Activated CD8-positive, alpha-beta memory T cell treated with anti-CD3 and anti-CD28 coated beads, Interleukin-2, amount 50 U/mL, for 1 hour (primary cell): ENCODE data around the gene TSPOAP1.

Experiments
- DNase-seq: peaks from one replicate; pipeline ENCODE4 v3.0.0-alpha.2; 2020; ENCODE audit errors: extremely low read depth

TSPOAP1 gene

DNA sequence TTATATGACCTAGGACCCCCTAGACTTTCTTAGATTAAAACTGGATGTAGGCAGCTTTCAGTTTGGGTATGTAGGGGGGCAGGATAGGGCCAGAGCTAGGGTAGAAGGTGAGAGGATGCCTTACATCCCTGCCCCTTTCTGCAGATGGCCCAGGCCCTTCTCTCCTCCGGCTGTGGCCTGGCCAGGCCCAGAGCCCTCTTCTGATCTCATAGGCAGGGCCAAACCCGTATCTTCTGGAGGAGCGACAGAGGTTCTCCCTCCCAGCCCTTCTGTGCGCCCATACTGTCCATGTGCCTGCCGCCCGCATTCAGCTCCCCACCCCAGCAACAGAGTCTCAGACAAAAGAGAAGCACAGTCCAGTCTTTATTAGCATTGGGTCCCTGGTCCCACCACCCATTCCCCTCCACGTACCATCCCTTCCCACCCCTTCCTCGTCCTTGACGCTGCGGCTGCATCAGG is 2.0 kb upstream of the TSPOAP1 start:
- DNase-seq = no peak

DNA sequence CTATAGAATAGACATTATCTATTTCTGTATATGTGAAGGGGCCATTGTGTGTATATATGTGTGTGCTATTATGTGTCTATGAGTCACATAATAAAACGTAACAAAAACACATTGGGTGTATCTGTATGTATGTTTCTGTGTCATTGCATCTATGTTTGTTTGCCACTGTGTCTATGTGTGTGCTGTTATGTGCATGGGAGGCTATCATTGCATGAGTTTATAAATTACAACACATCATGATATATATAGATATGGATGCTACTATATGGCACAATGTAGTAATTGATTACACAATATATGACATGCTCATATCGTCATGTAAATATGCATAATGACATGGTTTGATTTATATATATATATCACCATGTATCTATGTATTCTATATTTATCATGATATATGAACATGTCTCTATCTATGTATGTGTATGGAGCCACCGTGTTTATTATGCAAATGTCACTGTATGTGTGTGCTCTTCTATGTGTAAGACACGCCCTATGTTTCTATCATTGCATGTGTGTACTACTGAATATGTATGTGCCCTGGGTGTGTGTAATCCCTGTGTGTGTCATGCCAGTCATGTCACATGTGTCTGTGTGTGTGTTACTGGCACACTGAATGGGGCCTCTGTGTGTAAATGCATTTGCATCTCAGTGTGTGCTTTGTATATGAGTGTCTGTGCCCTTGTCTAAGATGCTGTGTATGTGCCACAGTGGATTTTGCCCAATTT is 1.4 kb upstream of the TSPOAP1 start:
- no peak for DNase-seq

- DNase-seq = no peak
Measured at GRCh38 chr17:58329035-58329809, 627 bp upstream of the TSPOAP1 start.

- no peak for DNase-seq
Measured at GRCh38 chr17:58327363-58328194, 1.0 kb downstream of the TSPOAP1 start.

DNA sequence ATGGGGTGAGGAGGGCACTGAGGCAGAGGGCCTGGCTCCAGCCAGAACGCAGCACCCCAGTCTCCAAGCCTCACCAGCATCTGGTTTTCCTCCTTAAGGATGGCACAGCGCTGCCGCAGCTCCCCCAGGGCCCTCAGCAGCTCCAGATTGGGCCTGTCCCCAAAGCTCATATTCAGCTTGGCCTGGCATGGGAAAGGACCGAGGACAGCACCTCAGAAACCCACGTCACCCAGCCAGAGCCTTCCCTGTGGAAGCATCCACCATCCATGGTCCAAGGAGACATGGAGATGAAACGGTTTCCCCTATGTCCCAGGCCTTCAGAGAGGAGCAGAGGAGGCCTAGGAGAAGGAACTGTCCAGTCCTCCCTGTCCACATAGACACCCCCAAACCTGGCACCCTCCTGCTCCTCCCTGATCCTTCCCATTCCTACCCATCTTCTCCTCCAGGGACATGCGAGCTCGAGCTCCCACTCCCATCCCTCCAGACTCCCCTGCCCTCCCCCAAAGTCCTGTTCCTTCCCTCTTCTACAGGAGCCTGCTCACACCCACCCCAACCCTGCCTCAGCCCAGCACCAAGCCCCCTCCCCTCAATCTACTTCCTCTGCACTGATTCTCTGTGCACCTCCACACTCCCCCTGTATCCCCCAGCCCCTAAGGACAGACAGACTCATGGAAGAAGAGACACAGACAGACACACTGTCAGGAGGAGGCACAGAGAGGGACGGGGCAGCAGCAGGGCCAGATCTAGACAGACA is 1.8 kb downstream of the TSPOAP1 start:
- DNase-seq = no peak

GRCh38 chr17:58325976-58326468 is 2.6 kb downstream of the TSPOAP1 start:
- no peak for DNase-seq

- DNase-seq = no peak
Measured at GRCh38 chr17:58325289-58325726, 3.3 kb downstream of the TSPOAP1 start.

DNA sequence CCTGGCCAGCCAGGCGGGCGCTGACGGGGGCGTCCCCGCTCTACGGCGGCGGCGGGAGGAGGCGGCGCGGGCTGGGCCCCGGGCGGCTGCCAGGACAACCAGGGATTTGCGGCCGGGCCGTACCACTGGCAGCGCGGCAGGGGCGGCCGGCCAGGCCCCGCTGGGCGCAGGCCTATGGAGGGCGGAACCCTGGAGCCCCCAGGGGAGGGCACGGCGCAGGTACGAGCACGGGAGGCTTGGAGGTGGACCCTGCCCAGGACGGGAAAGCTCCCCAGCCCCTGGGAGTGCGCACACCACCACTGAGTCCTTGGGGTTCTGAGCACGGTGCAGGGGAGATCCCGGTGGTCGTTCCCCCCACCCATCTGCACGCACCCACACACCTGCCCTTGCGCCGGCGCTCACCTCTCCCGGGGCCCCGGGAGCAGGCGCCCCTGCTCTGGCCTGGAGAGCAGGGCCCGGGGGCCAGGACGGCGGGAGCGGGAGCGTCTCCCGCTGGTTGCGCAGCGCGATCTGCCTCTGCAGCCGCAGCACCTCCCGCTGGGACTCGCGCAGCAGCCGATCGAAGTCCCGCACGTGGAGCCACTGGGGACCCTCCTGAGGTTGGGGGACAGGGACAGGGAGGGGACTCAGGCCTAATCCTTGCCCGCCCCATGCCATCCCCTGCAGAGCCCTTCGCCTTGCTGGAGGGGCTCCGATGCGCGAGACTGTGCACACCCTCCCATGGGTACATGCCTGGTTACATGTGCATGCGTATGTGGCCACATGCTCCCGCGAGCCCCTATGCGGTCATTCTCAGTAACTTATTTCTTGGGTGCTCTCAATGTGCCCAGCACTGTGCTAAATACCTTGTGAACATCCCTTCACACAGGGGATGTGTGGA is 3.9 kb downstream of the TSPOAP1 start:
- no peak for DNase-seq

GRCh38 chr17:58324056-58324408 is 4.6 kb downstream of the TSPOAP1 start:
- DNase-seq = no peak

DNA sequence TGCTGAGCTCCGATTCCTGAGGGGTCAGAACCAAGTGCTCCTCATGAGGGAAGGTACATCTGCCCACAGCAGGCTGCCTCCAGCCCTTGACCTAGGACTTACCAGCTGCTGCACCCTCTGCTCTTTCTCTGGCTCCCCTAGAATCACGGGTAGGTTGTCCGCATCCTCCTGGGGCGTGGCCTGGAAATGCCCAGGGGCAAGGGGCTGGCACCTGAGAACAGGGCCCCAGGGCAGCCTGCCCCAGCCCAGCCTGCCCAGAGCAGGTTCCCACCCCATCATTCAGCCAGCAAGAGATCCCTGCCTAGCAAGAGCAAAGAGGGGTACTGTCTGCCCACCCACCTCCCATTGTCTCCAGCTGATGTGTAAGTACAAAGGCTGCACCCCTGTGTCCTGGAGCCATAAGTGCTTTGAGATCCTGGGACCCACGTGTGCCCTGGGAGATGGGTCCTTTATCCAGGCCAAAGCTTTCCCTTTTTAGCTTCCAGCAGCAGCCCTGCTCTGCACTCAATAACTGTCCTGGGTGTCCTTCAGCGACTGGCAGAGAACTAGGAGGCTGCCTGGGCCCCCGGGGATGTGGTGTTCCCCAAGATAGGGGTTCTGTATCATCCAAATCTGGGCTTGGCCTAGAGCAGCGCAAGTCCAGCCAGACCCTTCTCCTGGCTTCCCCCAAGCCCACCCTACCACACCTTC is 5.1 kb downstream of the TSPOAP1 start:
- DNase-seq = no peak

GRCh38 chr17:58322581-58323185 is 5.9 kb downstream of the TSPOAP1 start:
- DNase-seq = no peak

GRCh38 chr17:58321571-58322525 is 6.7 kb downstream of the TSPOAP1 start:
- no peak for DNase-seq

DNA sequence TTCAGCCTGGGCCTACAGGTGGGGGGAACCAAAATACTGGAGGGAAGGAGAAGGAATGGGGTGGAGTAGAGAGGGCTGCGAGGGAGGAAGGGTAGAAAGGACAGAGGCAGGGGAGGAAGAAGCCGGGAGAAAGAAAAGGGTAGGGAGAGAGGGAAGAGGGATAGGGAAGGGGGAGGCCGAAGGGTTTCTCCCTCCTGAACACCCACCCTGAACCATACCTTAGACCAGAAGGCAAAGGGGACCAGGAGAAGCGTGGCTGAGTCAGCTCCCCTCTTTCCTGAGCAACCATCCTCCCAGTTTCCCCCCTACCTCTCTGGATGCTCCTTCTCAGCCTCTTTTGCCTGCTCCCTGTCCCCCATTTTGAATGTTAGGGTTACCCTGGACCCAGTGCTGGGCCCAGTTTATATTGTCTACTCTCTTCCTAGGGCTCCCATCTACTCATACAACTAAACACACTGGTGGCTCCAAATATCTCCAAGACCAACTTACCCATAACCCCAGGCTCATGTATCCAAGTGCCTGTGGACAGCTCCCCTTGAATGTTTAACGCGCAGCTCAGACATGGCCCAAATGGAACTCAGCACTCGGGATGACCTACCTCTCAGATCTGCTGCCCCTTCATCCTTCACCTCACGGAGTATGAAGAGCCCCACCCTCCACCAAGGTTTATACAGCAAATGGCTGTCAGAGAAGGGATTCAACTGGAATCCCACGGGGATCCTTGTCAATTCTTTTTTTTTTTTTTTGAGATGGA is 7.8 kb downstream of the TSPOAP1 start:
- DNase-seq = no peak

GRCh38 chr17:58320163-58320558 is 8.4 kb downstream of the TSPOAP1 start:
- DNase-seq = no peak

DNA sequence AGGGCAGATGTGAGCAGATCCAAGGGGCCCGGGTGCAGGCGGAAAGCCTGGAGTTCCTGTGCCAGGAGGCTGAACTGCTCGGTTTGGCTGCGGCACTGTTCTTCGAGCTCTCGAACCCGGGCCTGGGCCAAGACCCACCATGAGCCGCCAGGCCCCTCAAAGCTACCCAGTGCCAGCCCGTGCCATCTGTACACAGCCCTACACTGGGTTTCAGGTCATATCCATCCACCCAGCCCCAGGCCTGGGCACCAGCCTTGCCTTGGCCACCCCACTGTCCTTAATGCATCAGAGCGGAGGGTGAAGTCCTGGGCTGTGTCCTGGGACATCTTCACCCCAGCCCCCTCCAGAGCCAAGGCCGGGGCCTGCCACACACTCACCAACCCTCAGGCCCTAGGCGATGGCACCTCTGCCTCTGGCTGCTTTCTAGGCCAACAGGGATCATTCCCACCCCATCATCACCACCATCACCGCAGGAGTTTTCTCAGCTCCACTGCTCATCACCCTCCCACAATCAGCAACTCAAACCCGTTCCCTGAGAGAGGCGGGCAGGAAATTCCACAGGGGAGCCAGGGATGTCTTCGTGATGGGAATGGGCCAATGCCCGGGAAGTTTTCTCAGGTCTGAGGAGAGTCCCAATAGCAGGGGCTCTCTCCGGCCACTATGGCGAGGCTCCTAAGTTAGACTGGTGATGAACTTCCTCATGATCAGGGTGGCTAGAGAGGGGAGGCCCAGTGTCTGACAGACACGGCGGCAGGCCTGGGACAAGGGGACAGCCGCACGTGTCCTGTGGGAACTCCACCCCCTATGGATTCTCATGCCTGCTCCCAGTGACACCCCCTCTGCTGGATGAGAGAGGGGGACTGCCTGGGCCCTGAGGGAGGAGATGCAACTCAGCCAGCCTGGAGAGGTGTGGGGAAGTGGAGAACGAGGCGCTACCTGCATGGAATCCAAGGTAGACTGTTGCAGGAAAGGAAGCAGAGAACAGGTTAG is 9.1 kb downstream of the TSPOAP1 start:
- DNase-seq = no peak

GRCh38 chr17:58318627-58319172 is 9.9 kb downstream of the TSPOAP1 start:
- DNase-seq = no peak
